AG04449 (cell line): ENCODE measurements around the gene MKLN1.

Experiments
- CTCF ChIA-PET: fragments of 350-600 bp; formaldehyde crosslinking; extraction: SDS; loops from one replicate; lab custom pipeline; 2021; ENCODE audit warnings: antibody characterized with exemption; lab: Yijun Ruan, JAX
- POLR2A ChIA-PET: fragments of 400-600, 350-600 bp; formaldehyde crosslinking; extraction: SDS; loops from one replicate; lab custom pipeline; 2020; ENCODE audit warnings: antibody characterized with exemption, inconsistent platforms; lab: Yijun Ruan, JAX
- DNase-seq: peaks from one replicate; pipeline ENCODE4 v3.0.0-alpha.2; 2010; ENCODE audit warnings: low read depth, low spot score
- H3K4me3 ChIP-seq: 2 replicates; pipeline ENCODE4 v1.5.1; 2011; ENCODE audit warnings: low read depth, mild to moderate bottlenecking, control low read depth, low read length
- TF ChIP-seq, protein P1 (sequence below): IDR thresholded peaks from one replicate; pipeline ENCODE4 v1.5.1; 2011; ENCODE audit warnings: mild to moderate bottlenecking, moderate library complexity, low read length, control low read depth, inconsistent platforms; ENCODE audit not compliant: insufficient read depth; ENCODE audit errors: missing control alignments

The MKLN1 gene

DNA sequence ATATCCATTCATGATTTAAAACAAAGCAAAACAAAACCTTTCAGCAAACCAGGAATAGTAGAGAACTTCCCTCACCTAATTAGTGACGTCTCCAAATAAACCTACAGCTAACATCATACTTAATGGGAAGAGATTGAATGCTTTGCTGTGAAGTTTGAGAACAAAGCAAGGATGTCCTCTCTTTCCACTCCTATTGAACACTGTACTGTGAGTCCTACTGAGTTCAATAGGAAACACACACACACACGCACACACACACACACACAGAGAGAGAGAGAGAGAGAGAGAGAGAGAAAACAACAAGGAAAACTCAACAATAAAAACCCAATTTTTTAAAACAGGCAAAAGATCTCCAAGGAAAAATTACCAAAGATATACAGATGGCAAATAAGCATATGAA is 196.4 kb downstream of the MKLN1 start:
- H3K4me3 ChIP-seq: no peak overlapping the region
- CTCF ChIA-PET: interaction anchor here (12.1 kb wide), 1 partner anchor 14 kb away, joined by 172 read pairs; no protein-coding TSS in a partner anchor
- no peak for DNase-seq
- TF ChIP-seq, protein P1, sequence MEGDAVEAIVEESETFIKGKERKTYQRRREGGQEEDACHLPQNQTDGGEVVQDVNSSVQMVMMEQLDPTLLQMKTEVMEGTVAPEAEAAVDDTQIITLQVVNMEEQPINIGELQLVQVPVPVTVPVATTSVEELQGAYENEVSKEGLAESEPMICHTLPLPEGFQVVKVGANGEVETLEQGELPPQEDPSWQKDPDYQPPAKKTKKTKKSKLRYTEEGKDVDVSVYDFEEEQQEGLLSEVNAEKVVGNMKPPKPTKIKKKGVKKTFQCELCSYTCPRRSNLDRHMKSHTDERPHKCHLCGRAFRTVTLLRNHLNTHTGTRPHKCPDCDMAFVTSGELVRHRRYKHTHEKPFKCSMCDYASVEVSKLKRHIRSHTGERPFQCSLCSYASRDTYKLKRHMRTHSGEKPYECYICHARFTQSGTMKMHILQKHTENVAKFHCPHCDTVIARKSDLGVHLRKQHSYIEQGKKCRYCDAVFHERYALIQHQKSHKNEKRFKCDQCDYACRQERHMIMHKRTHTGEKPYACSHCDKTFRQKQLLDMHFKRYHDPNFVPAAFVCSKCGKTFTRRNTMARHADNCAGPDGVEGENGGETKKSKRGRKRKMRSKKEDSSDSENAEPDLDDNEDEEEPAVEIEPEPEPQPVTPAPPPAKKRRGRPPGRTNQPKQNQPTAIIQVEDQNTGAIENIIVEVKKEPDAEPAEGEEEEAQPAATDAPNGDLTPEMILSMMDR: no peak
- POLR2A ChIA-PET: no interaction called here

DNA sequence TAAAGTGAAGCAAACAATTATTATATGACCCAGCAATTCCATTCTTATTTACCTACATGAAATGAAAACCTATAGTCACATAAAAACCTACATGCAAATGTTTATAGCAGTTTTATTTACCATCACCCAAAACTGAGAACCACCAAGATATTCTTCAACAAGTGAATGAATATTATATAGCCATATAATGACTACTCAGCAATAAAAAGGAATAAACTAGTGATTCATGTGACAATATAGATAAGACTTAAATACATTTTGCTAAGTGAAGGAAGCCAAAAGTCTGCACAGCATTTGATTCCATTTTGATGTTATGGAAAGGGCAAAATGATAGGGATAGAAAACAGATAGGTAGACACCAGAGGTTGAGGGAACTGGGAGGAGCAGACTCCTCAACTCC is 197.0 kb downstream of the MKLN1 start:
- ChIA-PET POLR2A (no interaction called here), CTCF (interaction anchor here (12.1 kb wide), 1 partner anchor 15 kb away, joined by 172 read pairs; no protein-coding TSS in a partner anchor)
- TF ChIP-seq, protein P1: no peak
- no peak for DNase-seq
- no peak overlapping the region for H3K4me3 ChIP-seq

DNA sequence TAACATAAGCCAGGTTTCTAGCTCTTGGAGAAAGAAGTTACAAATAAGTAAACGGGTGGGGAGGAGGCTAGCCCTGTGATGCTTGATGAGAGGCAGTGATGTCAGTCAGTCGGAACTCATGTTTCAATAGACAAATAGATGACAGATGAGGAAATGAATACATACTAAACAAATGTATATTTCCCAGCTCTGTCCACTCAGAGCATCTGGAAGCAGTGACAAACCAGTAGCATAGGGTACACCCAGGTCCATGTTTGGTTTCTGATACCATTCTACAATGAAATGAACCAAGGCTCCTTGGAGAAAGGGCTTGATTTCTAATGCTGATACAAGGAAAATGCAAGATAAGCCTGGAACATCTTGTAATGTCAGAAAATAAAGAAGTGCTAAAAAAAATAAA is 198.1 kb downstream of the MKLN1 start:
- no peak for DNase-seq
- CTCF ChIA-PET: interaction anchor here (1.0 to 12.1 kb wide), 2 partner anchors 16 to 19 kb away, joined by 3 to 172 read pairs; no protein-coding TSS in a partner anchor
- TF ChIP-seq, protein P1: no peak
- POLR2A ChIA-PET: no interaction called here
- H3K4me3 ChIP-seq: no peak overlapping the region

DNA sequence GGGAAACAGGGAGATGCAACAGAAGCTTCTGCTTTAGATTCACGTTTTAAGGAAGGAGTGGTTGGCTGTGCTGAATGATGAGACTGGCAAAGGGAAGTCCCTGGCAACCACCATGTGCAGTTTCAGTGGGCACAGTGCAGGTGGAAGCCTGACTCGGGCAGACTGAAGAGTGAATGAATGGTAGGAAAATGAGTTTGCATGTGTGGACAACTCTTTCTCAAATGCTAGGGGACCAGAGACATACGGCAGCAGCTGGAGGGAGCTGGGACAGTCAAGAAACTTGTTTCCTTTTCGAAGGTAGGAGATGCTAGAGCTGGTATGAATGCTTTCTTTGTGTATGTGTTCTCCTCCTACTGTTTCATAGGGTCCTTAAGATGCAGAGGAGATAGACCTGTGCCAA is 199.8 kb downstream of the MKLN1 start:
- ChIA-PET CTCF (interaction anchor here (1.4 to 12.1 kb wide), 2 partner anchors 18 to 128 kb away, joined by 5 to 172 read pairs; no protein-coding TSS in a partner anchor), POLR2A (no interaction called here)
- H3K4me3 ChIP-seq: no peak overlapping the region
- DNase-seq: no peak
- TF ChIP-seq, protein P1: no peak

DNA sequence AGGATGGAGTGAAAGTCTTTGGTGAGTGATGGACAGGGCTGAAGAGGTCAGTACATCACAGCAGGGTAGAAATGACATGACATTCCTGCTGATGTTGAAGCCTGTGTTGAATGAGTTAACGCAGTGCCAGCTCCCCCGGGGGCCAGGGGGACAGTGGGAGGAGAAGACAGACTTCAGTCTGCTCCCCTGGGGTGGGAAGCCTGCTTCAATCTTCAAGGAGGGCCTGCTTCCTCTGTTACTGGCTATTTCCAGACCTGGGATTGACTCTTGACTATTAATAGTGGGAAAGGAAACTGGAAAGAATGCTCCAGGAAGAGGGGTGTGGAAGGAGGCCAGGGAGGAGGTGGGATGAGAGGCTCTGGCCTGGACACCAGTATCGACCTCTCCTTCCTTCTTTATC is 201.5 kb downstream of the MKLN1 start:
- TF ChIP-seq, protein P1: no peak
- CTCF ChIA-PET: interaction anchor here (12.1 kb wide), 1 partner anchor 19 kb away, joined by 172 read pairs; no protein-coding TSS in a partner anchor
- POLR2A ChIA-PET: no interaction called here
- H3K4me3 ChIP-seq: no peak overlapping the region
- DNase-seq: no peak

DNA sequence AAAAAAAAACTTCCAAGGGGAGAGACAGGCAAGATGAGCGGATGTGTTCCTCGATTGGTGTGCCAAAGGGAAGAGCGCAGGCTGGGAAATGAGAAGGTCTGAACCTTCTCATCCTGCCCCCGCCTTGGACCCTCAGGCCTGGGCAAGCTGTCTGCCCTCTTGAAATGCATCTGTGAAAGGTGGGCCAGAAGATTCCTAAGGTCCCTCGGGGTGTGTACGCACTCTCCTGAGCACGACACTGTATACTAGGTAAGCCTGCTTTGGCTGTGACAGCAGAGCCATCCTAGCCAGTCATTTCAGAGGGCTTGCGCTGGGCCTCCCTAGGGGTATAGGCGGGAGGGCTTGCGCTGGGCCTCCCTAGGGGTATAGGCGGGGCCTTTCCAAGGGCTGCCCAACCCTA is 201.9 kb downstream of the MKLN1 start:
- no peak for DNase-seq
- no peak overlapping the region for H3K4me3 ChIP-seq
- ChIA-PET CTCF (interaction anchor here (12.1 kb wide), 1 partner anchor 20 kb away, joined by 172 read pairs; no protein-coding TSS in a partner anchor), POLR2A (no interaction called here)
- TF ChIP-seq, protein P1: no peak
